NCI-H2171 (cell line): ENCODE data around the gene WHRN.
A peak's percentile ranks its signal among the peaks of the same experiment; 100 is the strongest.

Experiments
- DNase-seq: peaks from one replicate; lab custom pipeline; 2025; lab: John Stamatoyannopoulos, UW

Gene WHRN

DNA sequence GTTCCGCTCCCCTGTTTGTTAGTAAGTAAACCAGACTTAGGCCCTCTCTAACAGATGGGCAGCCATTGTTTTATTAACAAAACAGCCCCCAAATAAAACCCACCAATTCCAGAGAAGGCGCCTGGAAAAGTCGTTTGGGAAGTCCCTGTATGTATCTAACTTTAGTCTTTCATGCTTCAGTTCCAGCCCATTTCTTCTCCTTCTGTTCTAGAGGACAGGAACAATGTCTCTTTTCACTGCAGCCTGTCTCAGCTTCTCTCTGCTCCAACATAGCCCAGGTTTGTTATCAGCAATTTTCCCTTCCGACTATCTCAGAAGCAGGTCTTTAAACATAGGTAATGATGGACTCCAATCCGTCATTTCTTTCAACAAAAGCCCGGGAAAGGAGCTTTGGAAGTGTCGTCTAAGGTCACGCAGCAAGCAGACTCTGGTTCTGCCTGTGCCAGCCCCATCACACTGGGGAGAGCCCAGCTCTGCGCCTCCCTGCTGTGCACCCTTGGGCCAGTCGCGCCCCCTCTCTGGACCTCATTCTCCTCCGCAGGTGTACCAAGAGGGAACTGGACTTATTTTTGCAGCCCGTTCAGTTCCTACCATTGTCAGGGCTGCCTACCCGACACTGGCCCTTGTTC, 107.9 kb downstream of the WHRN start:
- DNase-seq = no peak

DNA sequence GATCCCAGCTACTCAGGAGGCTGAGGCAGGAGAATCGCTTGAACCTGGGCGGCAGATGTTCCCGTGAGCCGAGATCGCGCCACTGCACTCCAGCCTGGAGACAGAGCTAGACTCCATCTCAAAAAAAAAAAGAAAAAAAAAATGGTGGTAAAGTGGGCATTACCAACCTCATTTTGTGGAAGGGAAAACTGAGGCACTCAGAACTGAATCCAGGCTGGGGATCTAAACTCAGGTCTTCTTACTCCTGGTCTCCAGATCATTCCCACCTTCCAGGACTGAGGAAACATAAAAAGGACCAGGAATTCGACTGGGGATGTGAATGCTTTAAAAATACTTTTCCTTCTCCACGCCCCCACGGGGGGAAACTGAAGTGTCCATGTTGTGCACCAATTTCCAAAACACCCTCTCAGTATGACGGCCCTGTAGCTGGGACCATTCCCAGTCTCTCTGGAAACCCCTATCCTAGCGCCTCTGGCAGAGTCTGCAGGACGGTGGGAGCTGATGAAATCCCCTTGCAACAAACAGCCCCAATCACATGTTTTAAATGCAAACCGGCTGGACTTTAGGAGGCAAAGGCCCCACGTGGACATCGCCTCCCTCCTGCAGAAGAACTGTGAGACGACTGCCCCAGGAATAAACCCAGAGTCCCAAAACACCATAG, 108.6 kb downstream of the WHRN start:
- DNase-seq = peak; percentile 12

DNA sequence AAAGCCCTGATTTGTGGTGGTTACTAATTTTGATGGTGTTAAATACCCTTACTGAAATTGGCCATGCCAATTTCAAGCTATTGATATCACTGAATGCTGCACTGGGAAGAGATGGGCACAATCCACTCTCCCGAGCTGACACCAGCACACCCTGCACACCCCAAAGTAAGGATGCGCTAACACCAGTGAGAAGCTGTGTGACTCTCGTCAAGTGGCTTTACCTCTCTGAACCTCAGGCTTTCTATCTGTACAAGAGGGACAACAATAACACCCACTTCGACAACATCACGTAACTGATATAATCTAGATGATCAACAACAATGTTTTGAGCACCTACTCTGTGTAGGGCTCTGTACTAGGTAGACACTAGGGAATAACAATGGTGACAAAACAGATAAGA, 109.5 kb downstream of the WHRN start:
- no peak for DNase-seq

DNA sequence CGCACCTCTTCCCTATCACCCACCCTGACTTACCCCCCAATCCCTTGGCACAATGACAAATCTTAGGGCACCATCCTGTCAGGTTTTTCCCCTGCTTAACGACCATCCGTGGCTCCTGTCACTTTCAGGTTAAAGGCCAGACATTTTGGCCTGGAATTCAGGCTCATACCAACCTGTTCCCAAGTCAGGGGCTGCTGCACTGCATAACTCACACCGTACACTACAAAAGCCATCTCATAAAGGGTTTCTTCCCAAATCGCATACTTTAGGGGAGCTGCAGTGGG, 110.0 kb downstream of the WHRN start:
- DNase-seq = no peak

DNA sequence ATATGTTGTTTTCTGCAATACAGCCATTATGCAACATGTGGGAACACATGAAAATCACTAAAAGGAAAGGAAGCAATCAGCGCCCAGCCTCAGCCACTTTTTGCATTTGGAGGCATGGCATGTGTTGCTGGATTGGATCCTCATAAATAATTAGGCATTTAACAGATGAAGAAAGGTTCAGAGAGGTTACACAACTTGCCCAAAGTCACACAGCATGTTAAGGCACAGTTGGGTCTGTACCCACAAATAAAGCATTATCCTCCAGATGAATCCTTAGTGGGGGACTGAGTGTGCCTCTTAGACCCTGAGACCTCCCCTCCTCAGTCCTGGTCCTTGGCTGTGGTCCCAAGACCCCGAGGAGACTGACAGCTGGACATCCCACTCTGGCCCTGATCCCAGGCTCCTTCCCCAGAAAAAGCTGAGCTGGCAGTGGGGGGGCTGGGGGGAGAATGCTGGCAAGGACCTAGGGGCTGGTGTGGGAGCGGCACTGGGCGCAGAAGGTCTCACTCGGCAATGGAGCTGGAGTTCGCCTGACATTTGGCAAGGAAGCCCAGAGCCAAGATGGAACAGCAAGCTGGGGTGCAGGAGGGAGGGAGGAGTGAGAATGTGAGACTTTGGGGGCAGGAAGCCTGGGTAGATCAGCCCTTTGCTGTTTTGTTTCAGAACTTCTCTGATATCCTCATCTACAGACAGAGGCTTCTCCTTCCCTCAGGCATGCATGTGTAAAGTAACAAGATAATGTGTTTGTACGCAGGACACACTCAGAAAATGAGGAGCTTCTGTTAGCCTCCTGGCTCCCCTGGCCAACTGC, 110.5 kb downstream of the WHRN start:
- peak; percentile 8 for DNase-seq

DNA sequence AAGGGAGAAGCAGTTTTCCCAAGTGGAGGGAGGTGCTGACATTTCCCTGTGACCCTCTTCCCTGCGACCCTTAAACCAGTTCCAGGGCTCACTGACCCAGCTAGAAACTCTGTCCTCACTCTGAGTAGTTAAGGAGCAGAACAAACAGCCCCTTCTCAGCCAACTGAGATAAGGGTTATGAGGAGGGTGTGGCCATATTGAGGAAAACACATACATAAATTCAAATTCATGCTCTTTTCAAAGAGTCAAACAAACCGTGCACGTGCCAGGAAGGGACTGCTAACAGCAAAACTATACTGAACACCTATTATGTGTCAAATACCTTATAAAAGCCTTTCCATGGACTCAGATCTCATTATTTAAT, 112.5 kb downstream of the WHRN start:
- no peak for DNase-seq

DNA sequence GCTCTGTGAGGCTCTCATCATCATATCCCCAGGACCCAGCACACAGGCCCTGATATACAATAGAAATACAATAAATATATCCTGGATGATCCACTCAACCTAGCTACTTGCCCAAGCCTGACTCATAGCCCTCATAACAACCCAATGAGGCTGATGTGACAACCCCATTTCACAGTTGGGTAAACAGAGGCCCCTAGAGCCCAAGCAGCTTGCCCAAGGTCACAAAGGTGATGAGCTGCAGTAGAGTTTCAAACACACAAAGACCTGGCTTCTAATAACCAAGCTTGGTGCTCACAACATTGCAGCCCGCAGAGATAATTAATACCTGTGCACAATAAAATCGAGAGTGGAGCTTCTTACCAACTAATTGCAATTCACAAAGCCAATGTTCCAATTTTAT, 114.3 kb downstream of the WHRN start:
- no peak for DNase-seq

DNA sequence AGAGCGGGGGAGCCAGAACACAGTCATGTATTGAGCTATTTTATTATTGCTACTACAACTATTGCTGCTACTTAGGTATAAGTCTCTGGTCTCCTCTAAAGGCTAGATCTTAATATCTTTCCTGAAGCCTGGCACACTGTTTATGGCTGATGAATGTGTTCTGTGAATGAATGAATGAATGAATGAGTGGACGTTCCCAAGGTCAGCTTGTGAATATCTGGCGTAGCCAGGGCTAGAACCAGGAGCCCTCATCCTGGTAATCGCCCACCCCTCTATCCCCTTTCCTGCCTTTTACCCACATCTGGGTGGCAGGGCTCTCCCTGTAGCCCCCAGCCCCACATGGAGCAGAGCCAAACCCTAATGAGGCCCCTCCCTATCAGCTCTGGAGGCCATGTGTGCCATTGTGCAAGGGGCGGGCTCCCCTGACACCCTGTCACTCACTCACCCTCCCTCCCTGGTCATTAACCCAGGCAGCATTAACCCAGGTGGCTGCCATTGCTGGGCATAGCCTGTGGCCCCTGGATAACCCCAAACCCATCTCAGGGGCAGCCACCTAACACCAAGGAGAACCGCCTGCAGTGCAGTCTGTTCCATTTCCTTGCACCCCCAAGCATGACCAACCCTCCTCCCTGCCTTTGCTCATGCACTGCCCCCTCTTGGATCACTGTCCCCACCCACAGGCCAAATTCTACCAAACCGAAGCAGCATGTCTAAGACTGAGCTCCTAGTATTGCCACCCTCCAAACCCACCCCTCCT, 115.5 kb downstream of the WHRN start:
- no peak for DNase-seq

DNA sequence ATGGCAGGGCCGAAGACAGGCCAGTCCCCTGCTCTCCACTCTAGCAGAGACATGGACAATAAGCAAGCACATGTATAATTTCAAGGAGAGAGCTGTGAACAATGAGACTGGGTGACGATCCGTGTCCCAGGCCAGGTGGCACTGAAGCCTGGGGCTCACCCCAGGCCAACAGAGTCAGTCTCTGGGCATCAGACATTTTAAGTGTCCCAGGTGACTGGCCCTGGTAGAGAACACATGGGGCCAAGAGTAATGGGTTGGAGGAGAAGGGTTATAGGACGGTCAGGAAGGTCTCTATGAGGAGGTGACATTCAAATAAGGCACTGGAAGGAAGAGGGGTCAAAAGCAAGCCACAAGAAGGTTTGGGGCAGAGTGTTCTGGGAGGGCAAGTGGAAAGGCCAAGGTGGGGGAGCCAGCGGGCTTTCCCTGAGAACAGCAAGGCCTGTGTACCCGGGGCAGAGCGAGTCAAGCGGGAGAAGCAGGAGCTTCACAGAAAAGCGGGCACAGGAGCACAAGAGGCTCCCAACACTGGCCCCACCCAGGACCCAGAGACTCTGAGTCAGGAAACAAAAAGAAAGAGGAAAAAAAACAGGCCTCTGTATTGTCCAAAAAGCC, 116.4 kb downstream of the WHRN start:
- no peak for DNase-seq

DNA sequence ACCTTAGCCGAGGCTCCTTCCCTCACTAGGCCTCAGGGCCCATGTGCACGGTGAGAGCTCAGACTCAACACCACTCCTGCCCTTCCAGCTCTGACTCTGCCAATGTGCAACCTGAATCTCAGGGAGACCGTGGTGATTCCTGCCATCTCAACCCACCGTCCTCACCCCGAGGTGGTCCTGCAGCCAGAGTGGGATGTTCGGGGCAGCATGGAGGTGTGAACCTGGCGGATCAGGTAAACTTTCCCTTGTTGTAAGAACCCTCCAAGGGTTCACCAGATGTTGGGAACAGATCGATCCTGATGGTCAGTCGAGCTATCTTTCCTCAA, 117.0 kb downstream of the WHRN start:
- DNase-seq = no peak

DNA sequence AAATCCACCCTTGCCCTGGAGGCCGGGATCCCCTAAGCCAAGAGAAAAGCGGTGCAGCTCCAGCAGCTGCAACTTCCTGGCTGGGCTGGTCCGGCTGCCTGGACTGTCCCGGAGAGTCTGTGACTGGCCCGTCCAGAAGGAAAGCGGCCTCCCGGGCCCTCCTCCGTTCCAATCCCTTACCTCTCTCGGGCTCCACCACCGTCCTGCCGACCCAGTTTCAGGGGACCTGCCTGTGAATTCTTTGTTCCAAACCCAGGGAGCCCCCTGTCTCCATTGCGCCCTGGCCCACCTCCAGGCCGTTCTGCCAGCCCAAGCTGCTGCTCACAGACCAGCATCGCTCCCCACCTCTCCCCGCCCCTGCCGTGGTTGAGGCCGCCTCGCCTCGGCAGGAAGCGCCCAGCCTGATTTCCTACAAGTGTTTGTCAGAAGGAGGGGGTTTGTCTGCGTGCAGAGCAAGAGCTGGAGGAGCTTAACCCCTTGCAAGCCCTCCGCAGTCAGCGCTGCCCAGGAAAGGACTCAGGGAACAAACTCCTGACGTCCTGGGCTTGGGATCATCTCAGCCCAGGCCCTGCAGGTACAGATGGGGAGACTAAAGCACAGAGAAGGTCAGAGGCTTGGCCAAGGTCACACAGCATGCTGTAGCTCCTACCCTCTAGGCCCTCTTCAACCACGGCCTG, 117.5 kb downstream of the WHRN start, which contains the start of gene AKNA:
TSS of gene AKNA (minus strand) at position 303 of the 677 bp plus-strand sequence. CDS start 6,649 bp downstream, outside the sequence.
- DNase-seq = no peak

DNA sequence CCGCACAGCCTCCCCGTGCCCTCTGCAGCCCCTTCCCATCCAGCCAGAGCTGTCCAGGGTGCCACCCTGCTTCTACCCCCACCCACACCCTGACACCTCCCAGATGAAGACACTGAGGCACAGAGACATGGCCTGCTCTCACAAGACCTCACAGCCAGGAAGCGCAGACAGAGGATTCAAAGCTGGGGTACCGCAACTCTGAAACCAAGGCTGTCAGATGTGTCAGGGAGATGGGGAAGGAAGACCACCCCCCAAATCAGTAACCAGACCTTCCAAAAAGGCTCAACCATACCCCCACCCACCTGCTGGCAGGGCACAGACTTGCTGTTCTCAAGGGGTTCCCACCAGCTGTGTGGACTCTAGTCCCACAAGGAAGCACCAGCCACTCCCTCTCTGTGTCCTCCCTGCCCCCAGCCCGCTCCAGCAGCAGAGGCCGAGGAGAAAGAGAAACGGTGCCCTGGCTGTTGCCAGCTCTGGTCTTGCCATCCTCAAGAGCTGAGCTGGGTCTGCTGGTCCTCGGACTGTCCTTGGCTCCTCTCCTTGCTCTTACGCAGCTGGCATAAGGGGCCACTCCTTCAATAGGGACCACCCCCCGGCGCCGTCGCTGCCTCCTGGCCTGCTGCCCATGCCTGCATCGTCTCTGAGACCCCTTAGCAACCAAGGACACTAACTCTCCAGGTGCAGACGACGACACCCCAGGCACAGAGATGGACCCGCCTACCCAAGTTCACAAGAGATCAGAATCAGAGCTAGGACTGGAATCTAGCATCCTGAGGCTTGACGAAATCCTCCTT, 118.2 kb downstream of the WHRN start:
- no peak for DNase-seq

DNA sequence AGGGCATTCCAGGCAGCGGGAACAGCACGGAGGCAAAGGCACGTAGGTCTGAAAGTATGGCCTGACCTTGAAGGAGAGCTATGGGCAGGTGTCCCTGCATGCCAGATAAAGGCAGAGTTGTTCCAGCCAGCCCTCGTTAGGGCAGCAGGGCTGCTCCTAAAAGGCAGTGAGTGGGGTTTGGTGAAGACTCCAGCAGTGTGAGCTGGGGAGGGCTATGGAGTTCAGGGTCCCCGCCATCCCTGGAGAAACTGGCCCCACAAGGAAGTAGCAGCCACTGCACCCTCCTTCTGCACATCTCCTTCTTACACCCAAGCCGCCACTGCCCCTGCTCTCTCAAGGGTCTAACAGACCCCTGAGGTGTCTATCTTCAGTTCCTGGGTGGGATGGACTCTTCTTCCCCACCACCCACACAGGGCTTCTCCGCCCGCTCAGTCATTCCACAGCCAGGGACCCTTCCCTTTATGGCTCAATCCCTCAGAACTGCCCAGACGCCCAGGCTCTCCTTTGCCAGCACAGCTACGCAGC, 118.8 kb downstream of the WHRN start:
- DNase-seq = no peak

DNA sequence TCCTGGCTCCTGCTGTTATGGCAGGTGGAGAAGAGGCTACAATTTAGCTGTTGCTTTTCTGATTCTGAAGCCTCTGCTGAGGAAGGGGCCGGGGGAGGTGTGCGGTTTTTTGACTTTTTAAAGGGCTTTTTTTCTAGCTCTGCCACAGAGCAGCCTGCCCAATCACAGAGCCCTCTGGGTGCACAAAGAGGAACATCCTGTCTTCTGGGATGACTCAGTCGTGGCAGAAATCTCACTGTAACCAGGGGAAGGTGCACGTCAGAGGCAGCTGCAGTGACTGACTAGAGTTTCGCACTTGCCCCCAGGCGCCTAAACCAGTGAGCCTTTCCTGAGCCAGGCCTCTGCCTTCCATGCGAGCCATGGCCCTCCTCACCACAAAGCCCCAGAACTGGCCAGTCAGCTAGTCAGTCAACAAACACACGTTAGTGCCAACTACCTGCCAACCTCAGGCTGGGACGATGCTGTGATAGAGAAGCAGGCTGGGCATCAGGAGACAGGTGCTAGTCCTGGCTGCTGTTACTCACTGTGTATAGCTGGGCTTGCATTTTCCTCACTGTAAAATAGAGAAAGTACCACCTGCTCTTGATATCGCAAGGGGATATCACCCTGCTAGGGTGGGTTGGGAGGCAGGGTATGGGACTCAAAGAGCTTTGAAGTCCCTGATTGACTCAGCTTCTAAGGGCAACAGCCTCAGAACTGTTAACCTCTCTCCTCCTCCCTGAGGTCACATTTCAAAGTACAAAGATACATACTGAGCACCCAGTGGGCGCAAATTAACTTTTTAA, 119.7 kb downstream of the WHRN start:
- DNase-seq = no peak

DNA sequence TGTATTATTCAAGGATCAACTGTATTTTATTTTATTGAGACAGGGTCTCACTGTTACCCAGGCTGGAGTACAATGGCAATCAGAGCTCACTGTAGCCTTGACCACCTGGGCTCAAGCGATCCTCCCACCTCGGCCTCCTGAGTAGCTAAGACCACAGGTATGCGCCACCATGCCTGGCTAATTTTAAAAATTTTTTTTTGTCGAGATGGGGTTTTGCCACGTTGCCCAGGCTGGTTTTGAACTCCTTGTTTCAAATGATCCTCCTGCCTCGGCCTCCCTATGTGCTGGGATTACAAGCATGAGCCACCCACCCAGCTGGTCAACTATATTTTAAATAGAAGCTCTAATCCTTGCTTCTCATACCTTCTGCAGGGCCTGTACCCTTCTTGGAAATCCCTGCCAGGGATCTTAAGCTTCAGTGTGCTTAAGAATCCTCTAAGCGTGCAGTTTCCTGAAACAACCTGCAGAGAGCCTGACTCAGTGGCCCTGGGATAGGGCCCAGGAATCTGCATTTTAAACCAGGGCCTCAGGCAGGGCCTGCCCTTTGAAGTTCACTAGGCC, 120.4 kb downstream of the WHRN start:
- DNase-seq = no peak

DNA sequence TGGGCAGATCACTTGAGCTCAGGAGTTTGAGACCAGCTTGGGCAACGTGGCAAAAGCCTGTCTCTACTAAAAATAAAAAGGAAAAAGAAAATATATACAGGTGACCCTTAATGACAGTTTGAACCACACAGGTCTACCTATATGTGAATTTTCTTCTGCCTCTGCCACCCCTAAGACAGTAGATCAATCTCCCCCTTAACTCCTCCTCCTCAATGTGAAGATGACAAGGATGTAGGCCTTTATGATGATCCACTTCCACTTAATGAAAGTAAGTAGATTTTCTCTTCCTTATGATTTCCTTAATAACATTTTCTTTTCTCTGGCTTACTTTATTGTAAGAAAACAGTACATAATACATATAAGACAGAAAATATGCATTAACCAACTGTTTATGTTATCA, 120.9 kb downstream of the WHRN start:
- no peak for DNase-seq

DNA sequence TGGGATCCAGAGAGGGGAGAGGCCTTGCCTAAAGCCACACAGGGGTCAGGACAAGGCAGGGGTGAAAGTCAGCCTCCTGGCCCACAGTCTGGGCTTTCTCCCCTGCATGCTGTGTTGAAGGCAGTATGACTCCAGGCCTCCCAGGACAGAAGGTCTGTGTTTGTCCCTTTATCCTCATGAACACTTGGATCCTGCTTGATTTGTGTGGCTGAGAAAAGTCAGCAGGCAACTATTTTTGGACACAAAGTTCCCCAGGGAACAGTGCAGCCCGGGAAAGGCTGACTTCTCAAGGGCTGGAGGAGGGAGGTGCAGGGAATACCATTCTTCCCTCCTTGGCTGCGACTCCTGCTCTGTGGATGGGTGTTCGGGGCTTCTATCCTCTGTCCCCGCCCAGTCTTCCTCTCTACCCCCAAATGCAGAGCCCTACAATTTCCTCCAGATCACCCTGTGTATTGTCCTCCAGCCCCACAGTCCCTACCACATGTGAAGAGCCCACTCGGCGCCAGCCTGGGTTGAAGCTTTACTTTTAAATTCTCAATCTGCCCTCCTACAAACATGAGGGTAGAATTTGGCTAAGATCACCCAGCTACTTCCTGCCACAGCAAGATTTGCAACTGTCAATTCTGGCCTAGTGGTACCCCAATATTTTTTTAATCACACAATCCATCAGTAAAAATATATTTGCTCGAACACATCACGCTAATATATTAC, 121.6 kb downstream of the WHRN start:
- peak; percentile 20 for DNase-seq

DNA sequence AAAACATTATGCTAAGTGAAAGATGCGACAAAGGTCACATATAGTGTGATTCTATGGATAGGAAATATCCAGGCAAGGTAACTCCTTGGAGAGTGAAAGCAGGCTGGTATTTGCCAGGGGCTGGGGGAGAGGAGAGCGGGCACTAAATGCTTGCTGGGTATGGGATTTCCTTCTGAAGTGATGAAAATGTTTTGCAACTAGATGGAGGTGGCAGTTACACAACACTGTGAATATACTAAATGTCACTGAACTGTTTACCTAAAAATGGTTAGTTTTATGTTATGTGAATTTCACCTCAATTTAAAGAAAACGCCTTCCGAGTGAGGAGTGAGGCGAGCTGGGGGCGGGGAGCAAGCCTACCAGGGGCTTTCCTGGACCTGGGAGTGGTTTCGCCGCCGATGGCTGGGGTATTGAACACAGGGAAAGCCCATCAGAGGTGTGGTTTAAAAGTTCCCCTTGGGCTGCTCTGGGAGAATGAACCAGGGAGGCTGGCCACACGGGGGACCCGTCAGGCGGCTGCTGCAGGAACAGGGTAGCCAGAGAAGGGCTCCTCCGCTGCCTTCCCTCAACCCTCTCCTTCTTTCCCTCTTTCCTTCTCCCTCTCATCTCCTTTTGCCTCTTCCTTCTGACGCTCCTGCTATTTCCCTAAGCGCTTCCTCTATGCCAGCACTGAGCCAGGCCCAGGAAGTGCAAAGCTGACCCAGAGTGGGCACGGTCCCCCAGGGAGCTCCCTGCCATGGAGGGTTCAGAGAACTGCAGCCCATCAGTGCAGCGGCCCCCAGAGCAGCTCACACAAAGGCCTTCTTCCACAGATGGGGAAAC, 122.4 kb downstream of the WHRN start:
- DNase-seq = no peak
